OCI-LY7 (cell line): ENCODE measurements around the gene IFNL3.

Source experiments
- EZH2phosphoT487 ChIP-seq: fragments of 200-600 bp; sonication (generic); IDR thresholded peaks from 2 replicates; pipeline ENCODE4 v1.6.1; 2018; ENCODE audit warnings: low read depth, borderline replicate concordance, mild to moderate bottlenecking, mixed run types, antibody characterized with exemption, low read length, moderate library complexity, mixed read lengths
- TF ChIP-seq, protein P1 (sequence below): fragments of 200-600 bp; sonication (generic); conservative IDR thresholded peaks from 2 replicates; pipeline ENCODE4 v1.5.1; 2014; ENCODE audit warnings: mild to moderate bottlenecking, antibody characterized with exemption, low read length, moderate library complexity, mixed read lengths

DNA sequence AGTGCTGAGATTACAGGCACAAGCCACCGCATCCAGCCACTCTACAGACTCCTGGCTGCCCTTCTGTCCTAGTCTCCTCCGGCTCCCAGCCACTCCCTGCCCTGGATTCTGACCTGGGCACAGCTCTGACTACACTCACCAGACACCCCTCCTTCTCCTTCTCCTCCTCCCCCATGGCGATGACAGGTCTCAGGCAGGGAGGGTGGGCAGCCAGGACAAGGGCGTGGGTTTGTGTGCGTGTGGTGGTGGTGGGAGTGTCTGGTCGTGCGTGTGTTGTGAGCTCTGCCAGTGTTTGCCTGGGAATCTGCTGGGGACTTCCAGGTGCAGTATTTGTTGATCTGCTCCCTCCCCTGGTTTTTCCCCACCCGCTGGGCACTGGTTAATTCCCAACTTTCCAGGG, 51.0 kb downstream of the IFNL3 start:
- TF ChIP-seq, protein P1, sequence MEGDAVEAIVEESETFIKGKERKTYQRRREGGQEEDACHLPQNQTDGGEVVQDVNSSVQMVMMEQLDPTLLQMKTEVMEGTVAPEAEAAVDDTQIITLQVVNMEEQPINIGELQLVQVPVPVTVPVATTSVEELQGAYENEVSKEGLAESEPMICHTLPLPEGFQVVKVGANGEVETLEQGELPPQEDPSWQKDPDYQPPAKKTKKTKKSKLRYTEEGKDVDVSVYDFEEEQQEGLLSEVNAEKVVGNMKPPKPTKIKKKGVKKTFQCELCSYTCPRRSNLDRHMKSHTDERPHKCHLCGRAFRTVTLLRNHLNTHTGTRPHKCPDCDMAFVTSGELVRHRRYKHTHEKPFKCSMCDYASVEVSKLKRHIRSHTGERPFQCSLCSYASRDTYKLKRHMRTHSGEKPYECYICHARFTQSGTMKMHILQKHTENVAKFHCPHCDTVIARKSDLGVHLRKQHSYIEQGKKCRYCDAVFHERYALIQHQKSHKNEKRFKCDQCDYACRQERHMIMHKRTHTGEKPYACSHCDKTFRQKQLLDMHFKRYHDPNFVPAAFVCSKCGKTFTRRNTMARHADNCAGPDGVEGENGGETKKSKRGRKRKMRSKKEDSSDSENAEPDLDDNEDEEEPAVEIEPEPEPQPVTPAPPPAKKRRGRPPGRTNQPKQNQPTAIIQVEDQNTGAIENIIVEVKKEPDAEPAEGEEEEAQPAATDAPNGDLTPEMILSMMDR: no peak
- no peak for TF ChIP-seq EZH2phosphoT487
